HG03196 (cell line): ENCODE data around the gene UBE2H.

Source experiments
- ATAC-seq: cut with Tn5 transposase; IDR thresholded peaks from one replicate; pipeline ENCODE4 v1.9.1; 2021; ENCODE audit not compliant: unreplicated experiment

UBE2H gene

GRCh38 chr7:129790136-129790535 lies 162.6 kb downstream of the UBE2H start:
- no peak for ATAC-seq

GRCh38 chr7:129789652-129790051 lies 163.1 kb downstream of the UBE2H start:
- no peak for ATAC-seq

- no peak for ATAC-seq
Measured at GRCh38 chr7:129789000-129789399, 163.8 kb downstream of the UBE2H start.

- no peak for ATAC-seq
Measured at GRCh38 chr7:129786825-129787563, 165.8 kb downstream of the UBE2H start.

- no peak for ATAC-seq
Measured at GRCh38 chr7:129785685-129786514, 166.9 kb downstream of the UBE2H start.

GRCh38 chr7:129784783-129785684 lies 167.7 kb downstream of the UBE2H start:
- ATAC-seq: no peak

GRCh38 chr7:129784437-129784782 lies 168.3 kb downstream of the UBE2H start:
- no peak for ATAC-seq

GRCh38 chr7:129783584-129783919 lies 169.2 kb downstream of the UBE2H start:
- no peak for ATAC-seq

GRCh38 chr7:129782818-129783583 lies 169.8 kb downstream of the UBE2H start:
- ATAC-seq: no peak

- ATAC-seq: no peak
Measured at GRCh38 chr7:129781928-129782817, 170.6 kb downstream of the UBE2H start.

GRCh38 chr7:129780974-129781927 lies 171.5 kb downstream of the UBE2H start:
- ATAC-seq: no peak
